OCI-LY3 (cell line): ENCODE measurements around the gene SBNO2.

Experiments used
- H2AFZ ChIP-seq: fragments of 200-600, 300-600 bp; shearing (Covaris generic); 2 replicates; pipeline ENCODE4 v1.6.0; 2014; ENCODE audit warnings: antibody characterized with exemption, low read depth, low read length
- H3K27ac ChIP-seq: fragments of 200-600, 300-600 bp; sonication (generic); 2 replicates; pipeline ENCODE4 v1.5.1; 2014; ENCODE audit warnings: mild to moderate bottlenecking, low read length, moderate library complexity, mixed read lengths
- H3K27me3 ChIP-seq: fragments of 200-600, 300-600 bp; sonication (generic); 2 replicates; pipeline ENCODE4 v1.6.1; 2014; ENCODE audit warnings: low read depth, low read length, mixed read lengths
- H3K36me3 ChIP-seq: fragments of 200-600, 300-600 bp; sonication (generic); replicated peaks from 2 replicates; pipeline ENCODE3; 2014; ENCODE audit warnings: low read depth, low read length, mixed read lengths
- H3K4me1 ChIP-seq: fragments of 300-600, 200-600 bp; sonication (generic); 2 replicates; pipeline ENCODE4 v1.6.1; 2014; ENCODE audit warnings: low read length, mixed read lengths
- H3K4me2 ChIP-seq: fragments of 200-600, 300-600 bp; sonication (generic); 2 replicates; pipeline ENCODE4 v1.6.1; 2014; ENCODE audit warnings: low read length, mixed read lengths
- H3K4me3 ChIP-seq: fragments of 300-600, 200-600 bp; sonication (generic); 2 replicates; pipeline ENCODE4 v1.5.1; 2014; ENCODE audit warnings: antibody characterized with exemption, mild to moderate bottlenecking, low read length, moderate library complexity
- H3K79me2 ChIP-seq: fragments of 300-600, 200-600 bp; shearing (Covaris generic); 2 replicates; pipeline ENCODE4 v1.6.1; 2014; ENCODE audit warnings: mild to moderate bottlenecking, low read length, mixed read lengths
- H3K9ac ChIP-seq: fragments of 300-600, 200-600 bp; shearing (Covaris generic); 2 replicates; pipeline ENCODE4 v1.6.0; 2014; ENCODE audit warnings: mild to moderate bottlenecking, low read length, moderate library complexity
- H3K9me3 ChIP-seq: fragments of 200-600, 300-600 bp; shearing (Covaris generic); 2 replicates; pipeline ENCODE4 v1.6.1; 2014; ENCODE audit warnings: low read length, mixed read lengths; ENCODE audit not compliant: insufficient read depth
- H4K20me1 ChIP-seq: fragments of 200-600, 300-600 bp; sonication (generic); 2 replicates; pipeline ENCODE4 v1.6.1; 2016; ENCODE audit warnings: low read length, mixed read lengths; ENCODE audit not compliant: insufficient read depth
- EZH2phosphoT487 ChIP-seq: fragments of 200-600 bp; shearing (Covaris generic); IDR thresholded peaks from 2 replicates; pipeline ENCODE4 v1.6.1; 2018; ENCODE audit warnings: antibody characterized with exemption, mixed run types, low read depth
- TF ChIP-seq, protein P1 (sequence below): fragments of 200-600, 300-600 bp; sonication (generic); IDR thresholded peaks from 2 replicates; pipeline ENCODE4 v1.5.1; 2014; ENCODE audit warnings: antibody characterized with exemption, low read length, low read depth

Gene SBNO2

DNA sequence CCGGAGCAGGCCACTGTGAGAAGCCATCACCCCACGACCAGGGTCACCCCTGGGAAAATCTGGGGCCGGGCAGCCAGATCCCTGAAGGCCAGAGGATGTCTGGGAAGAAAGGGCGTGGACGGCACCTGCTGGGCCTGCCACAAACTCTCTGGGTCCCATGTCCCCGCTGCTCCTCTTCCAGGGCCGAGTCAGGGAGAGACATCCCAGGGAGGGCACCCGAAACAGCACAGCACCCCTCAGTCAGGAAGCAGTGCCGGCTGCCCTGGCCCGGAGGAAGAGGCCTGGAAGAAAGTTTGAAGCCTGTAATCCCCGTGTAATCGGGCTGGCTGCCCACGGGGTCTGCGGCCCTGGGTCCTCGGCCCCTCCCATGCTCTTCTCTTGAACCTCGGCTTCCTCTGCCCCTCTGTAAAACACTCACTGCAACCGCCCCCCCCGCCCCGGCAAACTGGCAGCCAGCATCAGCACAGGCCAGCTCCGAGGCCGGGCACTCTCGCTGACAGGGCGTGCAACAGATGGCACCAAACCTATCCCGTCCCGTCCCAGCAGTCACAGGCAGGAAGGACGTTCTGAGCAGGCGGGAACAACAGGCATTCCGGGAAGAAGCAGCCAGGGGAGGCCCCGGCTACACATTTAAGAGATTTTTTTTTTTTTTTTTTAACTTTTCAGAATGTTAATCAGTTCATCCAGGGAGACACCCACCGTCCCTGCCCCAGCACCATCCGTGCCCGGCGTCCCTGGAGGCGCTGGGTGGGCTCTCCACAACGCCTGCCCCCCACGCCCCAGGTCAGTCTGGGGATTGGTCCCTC, 1.5 kb downstream of the SBNO2 start:
- H3K4me2 ChIP-seq, result peak overlapping the region; percentile 99
- H3K4me1 ChIP-seq, result peaks cover 29% of the 10 kb centered on the region
- peaks cover 22% of the 10 kb centered on the region for H3K36me3 ChIP-seq
- H3K9me3 ChIP-seq, result no peaks in the 10 kb centered on the region
- TF ChIP-seq, protein P1, sequence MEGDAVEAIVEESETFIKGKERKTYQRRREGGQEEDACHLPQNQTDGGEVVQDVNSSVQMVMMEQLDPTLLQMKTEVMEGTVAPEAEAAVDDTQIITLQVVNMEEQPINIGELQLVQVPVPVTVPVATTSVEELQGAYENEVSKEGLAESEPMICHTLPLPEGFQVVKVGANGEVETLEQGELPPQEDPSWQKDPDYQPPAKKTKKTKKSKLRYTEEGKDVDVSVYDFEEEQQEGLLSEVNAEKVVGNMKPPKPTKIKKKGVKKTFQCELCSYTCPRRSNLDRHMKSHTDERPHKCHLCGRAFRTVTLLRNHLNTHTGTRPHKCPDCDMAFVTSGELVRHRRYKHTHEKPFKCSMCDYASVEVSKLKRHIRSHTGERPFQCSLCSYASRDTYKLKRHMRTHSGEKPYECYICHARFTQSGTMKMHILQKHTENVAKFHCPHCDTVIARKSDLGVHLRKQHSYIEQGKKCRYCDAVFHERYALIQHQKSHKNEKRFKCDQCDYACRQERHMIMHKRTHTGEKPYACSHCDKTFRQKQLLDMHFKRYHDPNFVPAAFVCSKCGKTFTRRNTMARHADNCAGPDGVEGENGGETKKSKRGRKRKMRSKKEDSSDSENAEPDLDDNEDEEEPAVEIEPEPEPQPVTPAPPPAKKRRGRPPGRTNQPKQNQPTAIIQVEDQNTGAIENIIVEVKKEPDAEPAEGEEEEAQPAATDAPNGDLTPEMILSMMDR, result no peak
- no peak for TF ChIP-seq EZH2phosphoT487
- no peak overlapping the region for H2AFZ ChIP-seq
- H4K20me1 ChIP-seq, result peaks cover 49% of the 10 kb centered on the region
- peak overlapping the region; percentile 99 for H3K4me3 ChIP-seq
- H3K27me3 ChIP-seq, result no peaks in the 10 kb centered on the region
- H3K79me2 ChIP-seq, result peaks cover 65% of the 10 kb centered on the region
- H3K9ac ChIP-seq, result peak overlapping the region; percentile 100
- H3K27ac ChIP-seq, result peak overlapping the region; percentile 72

DNA sequence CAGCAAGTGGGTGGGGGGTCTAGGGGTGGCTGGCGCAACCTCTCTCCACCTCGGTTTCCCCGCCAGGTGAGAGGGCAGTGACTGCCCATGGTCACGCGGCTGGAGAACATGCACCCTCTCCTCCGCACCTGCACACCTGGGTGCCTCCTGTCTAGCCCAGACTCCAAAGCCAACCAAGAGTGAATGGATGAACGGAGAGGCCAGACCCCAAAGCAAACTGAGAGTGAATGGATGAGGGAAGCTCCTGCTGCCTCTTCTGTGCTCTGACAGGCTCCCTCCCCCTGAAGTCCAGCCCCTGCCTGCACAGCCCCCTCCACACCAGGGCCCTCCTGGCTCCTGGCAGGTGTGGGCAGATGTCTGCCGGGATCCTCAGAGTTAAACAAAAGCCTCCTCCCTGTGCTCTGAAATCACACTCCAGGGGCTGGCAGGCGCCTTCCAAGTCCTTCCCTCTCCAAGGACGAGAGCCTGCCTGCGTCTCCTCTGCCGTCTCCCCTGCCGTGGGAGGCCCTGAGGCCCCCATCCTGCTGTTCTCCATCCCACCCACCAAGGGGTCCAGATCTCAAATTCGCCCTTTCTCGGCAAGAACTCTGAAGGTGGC, 2.2 kb downstream of the SBNO2 start:
- peaks cover 72% of the 10 kb centered on the region for H3K79me2 ChIP-seq
- peak overlapping the region; percentile 99; the same call in 1 of the 2 replicates for H3K4me3 ChIP-seq
- H3K4me1 ChIP-seq, result peaks cover 29% of the 10 kb centered on the region
- TF ChIP-seq, protein P1, result no peak
- TF ChIP-seq EZH2phosphoT487, result no peak
- H3K36me3 ChIP-seq, result peaks cover 29% of the 10 kb centered on the region
- H3K27me3 ChIP-seq, result no peaks in the 10 kb centered on the region
- H2AFZ ChIP-seq, result no peak overlapping the region
- peaks cover 56% of the 10 kb centered on the region for H4K20me1 ChIP-seq
- peak overlapping the region; percentile 72; the same call in 1 of the 2 replicates for H3K27ac ChIP-seq
- no peaks in the 10 kb centered on the region for H3K9me3 ChIP-seq
- H3K9ac ChIP-seq, result no peak overlapping the region
- peak overlapping the region; percentile 99; the same call in 1 of the 2 replicates for H3K4me2 ChIP-seq

DNA sequence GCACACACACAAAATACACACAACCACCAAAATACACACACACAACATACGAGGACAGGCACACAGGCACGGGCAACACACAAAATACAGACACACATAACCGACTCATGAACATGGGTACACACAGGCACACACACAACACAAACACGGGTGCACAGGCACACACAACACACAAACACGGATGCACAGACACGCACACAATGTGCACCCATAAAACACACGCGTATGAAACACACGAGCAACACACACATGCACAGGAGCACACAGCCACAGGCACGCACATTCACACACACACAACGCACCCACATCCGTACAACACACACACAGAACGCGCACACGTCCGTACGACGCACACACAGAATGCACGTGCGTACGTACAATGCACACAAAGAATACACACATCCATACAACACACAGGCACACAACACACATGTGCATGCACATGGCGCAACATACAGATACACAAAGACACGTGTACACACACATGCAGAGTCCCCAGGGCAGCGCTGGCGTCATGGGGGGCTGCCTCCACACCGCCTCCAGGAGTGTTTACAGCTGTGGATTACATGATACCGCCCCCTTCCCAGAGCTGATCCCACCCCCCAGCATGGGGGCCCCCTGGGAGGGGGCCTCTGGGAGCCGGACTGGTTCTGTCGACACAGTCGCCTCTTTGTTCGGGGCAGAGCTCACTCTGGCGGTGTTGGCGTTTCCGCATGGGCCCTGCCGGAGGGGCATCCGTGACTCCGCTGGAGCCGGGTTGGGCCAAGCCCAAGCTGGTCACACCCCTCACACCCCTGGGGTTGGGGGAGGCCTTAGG, 2.9 kb downstream of the SBNO2 start:
- Histone ChIP-seq H3K27me3 (no peaks in the 10 kb centered on the region), H2AFZ (no peak overlapping the region), H3K79me2 (peaks cover 80% of the 10 kb centered on the region), H4K20me1 (peaks cover 63% of the 10 kb centered on the region), H3K9me3 (no peaks in the 10 kb centered on the region), H3K4me3 (no peak overlapping the region), H3K4me2 (no peak overlapping the region), H3K9ac (no peak overlapping the region), H3K27ac (no peak overlapping the region), H3K36me3 (peaks cover 36% of the 10 kb centered on the region), H3K4me1 (peaks cover 29% of the 10 kb centered on the region)
- TF ChIP-seq EZH2phosphoT487, result no peak
- TF ChIP-seq, protein P1, result no peak
